ENCODE results near the gene MYBPHL.

Gene MYBPHL

GRCh38 chr1:109259674-109260557 is 46.9 kb downstream of the MYBPHL start:
- no peak for DNase-seq (ENCODE audit: low spot score)
- ChIA-PET POLR2A (ENCODE audit: low non-redundant PET) (interaction anchor here (0.6 to 0.8 kb wide), 2 partner anchors 13 to 288 kb away, joined by 3 read pairs; no protein-coding TSS in a partner anchor), CTCF (interaction anchor here (0.8 kb wide), 1 partner anchor 59 kb away, joined by 4 read pairs; no protein-coding TSS in a partner anchor)
- TF ChIP-seq CTCF (conservative IDR thresholded peaks at IDR 0.05; ENCODE audit: low read depth), result no peak
- H3K27ac ChIP-seq, result peak overlapping the region; percentile 92

- TF ChIP-seq CTCF (conservative IDR thresholded peaks at IDR 0.05; ENCODE audit: low read depth), result no peak
- ChIA-PET POLR2A (ENCODE audit: low non-redundant PET) (interaction anchor here (0.8 kb wide), 1 partner anchor 15 kb away, joined by 3 read pairs; no protein-coding TSS in a partner anchor), CTCF (no interaction called here)
- H3K27ac ChIP-seq, result peak overlapping the region; percentile 92
- DNase-seq (ENCODE audit: low spot score), result no peak
Observed at GRCh38 chr1:109258481-109259466, 48.0 kb downstream of the MYBPHL start.

GRCh38 chr1:109257682-109258421 is 49.0 kb downstream of the MYBPHL start:
- TF ChIP-seq CTCF (conservative IDR thresholded peaks at IDR 0.05; ENCODE audit: low read depth), result no peak
- ChIA-PET CTCF (interaction anchor here (0.6 to 1.2 kb wide), 2 partner anchors 13 to 64 kb away, joined by 3 to 6 read pairs; no protein-coding TSS in a partner anchor), POLR2A (ENCODE audit: low non-redundant PET) (no interaction called here)
- no peak for DNase-seq (ENCODE audit: low spot score)
- peak overlapping the region; percentile 64 for H3K27ac ChIP-seq

- CTCF ChIA-PET, result interaction anchor here (0.6 to 1.2 kb wide), 2 partner anchors 12 to 64 kb away, joined by 3 to 6 read pairs; no protein-coding TSS in a partner anchor
- peak; percentile 84 for DNase-seq (ENCODE audit: low spot score)
- H3K27ac ChIP-seq, result peak overlapping the region; percentile 64
- POLR2A ChIA-PET (ENCODE audit: low non-redundant PET), result no interaction called here
- no peak for TF ChIP-seq CTCF (conservative IDR thresholded peaks at IDR 0.05; ENCODE audit: low read depth)
Observed at GRCh38 chr1:109256971-109257681, 49.7 kb downstream of the MYBPHL start.

GRCh38 chr1:109256085-109256484 is 50.7 kb downstream of the MYBPHL start:
- TF ChIP-seq CTCF (conservative IDR thresholded peaks at IDR 0.05; ENCODE audit: low read depth), result no peak
- ChIA-PET POLR2A (ENCODE audit: low non-redundant PET) (no interaction called here), CTCF (interaction anchor here (0.6 kb wide), 2 partner anchors 23 to 804 kb away, joined by 3 to 8 read pairs; no protein-coding TSS in a partner anchor)
- DNase-seq (ENCODE audit: low spot score), result no peak
- H3K27ac ChIP-seq, result peak overlapping the region; percentile 64
